HTR-8/SVneo (cell line): Measurements from ENCODE around the gene SERHL2.
A peak's percentile ranks its signal among the peaks of the same experiment; 100 is the strongest.

Experiments
- DNase-seq: peaks from one replicate; pipeline ENCODE4 v3.0.0; 2011; ENCODE audit warnings: low spot score, mixed read lengths; ENCODE audit not compliant: insufficient read length
- FAIRE-seq: peaks from 2 replicates; lab custom pipeline; 2011; peaks lifted over from hg19 to GRCh38; lab: Jason Lieb, UNC

The SERHL2 gene

DNA sequence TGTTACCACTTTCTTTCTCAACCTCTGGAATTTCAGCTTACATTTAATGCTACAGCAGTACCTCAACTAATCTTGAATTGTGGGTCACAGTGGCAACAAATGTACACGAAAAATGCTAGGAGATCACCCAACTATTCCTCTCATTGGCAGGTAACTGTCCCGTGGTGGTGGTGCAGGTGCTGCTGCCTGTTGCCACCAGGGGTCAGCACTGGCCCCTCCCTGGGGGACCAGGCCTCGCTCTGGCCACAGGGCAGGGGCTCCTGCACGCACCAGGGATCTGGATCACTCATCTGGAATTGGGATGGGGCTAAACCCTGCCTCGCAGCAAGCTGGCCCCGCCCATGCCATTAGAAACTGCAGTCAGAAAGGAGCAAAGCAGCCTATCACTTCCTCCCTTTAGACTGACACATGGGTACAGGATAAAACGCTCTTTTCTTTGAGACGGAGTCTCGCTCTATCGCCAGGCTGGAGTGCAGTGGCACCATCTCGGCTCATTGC is 67.8 kb downstream of the SERHL2 start:
- FAIRE-seq (peak; percentile 83), DNase-seq (peak; percentile 86)

DNA sequence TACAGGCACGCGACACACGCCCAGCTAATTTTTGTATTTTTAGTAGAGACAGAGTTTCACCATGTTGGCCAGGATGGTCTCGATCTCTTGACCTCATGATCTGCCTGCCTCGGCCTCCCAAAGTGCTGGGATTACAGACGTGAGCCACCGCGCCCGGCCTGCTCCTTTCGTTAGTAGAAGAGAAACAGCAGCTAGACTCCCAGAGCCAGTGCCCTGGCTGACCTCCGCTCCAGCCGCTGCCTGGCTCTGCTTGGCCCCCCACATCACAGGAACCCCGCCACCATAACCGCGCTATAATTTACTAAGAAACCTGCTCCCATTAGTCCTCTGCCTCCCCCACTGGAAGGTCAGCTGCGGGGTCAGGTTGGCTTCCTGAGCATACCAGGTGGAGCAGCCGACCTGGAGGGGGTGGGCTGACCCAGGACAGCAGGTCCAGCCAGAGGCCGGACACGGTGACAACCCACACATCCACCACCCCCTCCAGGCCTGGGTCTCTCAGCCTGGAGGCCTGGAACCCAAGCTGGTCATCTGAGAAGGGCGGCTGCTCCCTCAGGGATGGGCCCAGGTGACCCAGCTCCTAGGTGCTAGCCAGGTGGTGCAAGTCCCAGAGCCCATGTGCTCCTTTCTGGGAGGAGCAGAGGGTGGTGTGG is 68.4 kb downstream of the SERHL2 start:
- DNase-seq (no peak), FAIRE-seq (no peak)

DNA sequence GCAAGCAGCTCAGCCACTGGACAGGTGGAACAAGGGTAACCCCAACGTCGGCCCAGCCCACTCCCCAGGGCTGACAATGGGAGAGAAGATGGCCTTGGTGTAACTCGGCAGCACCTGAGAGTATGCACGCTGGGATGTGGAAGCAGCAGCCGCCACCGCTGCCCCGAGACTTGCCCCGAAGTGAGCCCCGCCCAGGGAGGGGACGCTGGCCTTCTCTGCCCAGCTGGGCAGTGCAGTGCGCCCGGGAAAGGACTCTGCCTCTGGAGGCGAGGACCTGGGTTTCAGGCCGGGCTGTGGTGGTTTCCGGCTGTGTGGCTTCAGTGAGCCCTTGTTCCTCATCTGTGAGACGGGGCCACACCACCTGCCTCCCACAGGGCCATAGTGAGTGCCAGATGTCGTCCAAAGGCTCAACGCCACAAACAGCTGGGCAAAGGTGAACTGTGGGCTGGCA is 69.6 kb downstream of the SERHL2 start:
- FAIRE-seq (no peak), DNase-seq (no peak)
